ENCODE data around the gene RGL4.
"Not testable (repeated sequence)": the region's sequence is repeated elsewhere in the genome, so short reads cannot be mapped to it uniquely, and the experiment has no call there.

RGL4 gene, protein sequence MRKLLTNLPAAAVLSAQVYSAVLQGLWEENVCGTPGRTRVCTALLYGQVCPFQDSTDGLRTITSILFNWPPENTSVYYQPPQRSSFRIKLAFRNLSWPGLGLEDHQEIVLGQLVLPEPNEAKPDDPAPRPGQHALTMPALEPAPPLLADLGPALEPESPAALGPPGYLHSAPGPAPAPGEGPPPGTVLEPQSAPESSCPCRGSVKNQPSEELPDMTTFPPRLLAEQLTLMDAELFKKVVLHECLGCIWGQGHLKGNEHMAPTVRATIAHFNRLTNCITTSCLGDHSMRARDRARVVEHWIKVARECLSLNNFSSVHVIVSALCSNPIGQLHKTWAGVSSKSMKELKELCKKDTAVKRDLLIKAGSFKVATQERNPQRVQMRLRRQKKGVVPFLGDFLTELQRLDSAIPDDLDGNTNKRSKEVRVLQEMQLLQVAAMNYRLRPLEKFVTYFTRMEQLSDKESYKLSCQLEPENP

DNA sequence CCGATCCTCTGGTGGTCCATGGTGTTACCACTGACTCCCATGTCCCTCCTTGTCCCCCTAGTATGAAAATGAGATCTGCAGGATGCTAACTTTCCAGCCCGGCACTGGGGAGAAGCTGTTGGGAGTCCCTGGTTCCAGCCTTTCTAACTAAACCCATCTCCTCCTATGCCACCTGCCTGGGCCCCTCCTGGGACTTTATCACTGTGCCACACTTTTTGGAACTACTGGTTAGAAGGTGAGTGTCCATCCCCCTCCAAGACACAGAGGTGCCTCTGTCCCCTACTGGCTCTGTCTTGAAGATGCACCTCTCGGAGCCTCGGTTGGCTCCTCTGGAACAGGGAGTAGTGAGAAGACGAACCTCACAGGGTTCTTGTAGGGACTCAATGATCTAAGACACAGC lies at the start of gene RGL4:
RGL4 (plus strand) TSS at position 301 of the 400 bp plus-strand sequence. CDS start 1,018 bp downstream, outside the sequence.
- DNase-seq = no peak

GRCh38 chr22:23646526-23646925 lies 44.3 kb upstream of the RGL4 start:
- not testable (repeated sequence) for DNase-seq

DNA sequence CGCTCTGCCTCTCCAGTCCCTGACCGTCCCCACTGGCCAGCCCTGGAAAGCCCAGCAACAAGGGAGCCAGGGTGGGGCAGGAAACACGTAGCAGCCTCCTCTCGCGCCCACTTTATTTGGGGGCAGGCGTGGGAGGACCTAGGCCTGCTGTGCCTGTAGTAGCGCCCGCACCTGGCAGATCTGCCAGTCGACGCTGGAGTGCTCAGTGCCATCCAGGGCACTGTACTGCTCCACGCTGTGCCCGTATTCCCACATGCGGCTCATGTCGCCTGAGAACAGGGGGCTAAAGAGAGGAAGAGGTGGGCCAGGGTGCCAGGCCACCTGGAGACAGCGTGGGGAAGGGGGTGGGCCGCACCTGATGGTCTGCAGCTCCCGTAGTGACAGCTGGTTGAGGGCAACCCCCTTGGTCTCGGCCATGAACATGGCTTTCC lies 41.7 kb upstream of the RGL4 start:
- DNase-seq = no peak

DNA sequence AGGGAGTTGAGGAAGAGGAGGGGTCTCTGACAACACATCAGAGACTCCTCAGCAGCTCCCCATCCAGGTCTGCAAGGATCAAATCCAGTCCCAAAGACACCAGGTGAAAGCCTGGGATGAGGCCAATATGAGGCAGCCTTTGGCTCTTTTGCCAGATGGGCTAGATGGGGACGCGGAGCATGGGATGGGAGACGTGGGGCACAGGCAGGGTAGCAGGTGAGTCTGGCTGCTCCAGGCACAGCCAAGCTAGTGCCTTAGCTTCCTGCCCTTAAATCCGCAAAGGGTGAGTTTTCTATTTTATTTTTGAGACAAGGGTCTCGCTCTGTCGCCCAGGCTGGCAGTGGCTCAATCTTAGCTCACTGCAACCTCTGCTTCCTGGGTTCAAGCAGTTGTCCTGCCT lies 39.1 kb upstream of the RGL4 start:
- no peak for DNase-seq

DNA sequence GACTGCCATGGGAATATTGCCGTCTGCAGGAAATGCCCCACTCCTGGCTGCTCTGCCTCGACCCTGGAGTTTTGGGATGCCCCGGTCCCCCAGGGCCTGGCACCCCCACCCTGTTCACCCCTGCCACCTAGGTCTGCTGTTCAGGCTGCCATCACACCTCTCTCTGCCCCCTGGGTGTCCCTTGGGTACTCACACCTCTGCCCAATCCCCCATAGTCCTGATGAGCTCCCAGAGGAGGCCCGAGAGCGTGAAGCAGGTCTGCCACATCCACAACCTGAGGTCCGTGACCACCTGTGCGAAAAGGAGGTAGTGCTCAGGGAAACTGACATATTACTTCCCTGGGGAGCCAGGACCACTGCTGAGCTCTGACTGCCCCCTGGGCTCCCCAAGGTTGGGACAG lies 38.5 kb upstream of the RGL4 start:
- no peak for DNase-seq

GRCh38 chr22:23652711-23653110 lies 38.1 kb upstream of the RGL4 start:
- no peak for DNase-seq

- no peak for DNase-seq
Observed at GRCh38 chr22:23655891-23656475, 34.8 kb upstream of the RGL4 start.

GRCh38 chr22:23657727-23658126 lies 33.1 kb upstream of the RGL4 start:
- no peak for DNase-seq

DNA sequence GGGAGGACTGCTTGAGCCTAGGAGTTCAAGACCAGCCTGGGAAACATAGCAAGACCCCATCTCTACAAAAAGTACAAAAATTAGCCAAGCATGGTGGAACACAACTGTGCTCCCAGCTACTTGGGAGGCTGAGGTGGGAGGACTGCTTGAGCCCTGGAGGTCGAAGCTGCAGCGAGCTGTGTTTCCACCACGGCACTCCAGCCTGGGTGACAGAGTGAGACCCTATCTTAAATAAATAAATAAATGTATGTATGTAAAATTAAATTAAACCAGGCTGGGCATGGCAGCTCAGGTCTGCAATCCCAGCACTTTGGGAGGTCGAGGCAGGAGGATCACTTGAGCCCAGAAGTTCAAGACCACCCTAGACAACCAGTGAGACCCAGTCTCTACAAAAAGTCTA lies 30.4 kb upstream of the RGL4 start:
- not testable (repeated sequence) for DNase-seq

GRCh38 chr22:23670378-23671295 lies 20.2 kb upstream of the RGL4 start:
- DNase-seq = no peak

GRCh38 chr22:23671387-23671786 lies 19.4 kb upstream of the RGL4 start:
- DNase-seq = not testable (repeated sequence)

- DNase-seq = not testable (repeated sequence)
Observed at GRCh38 chr22:23672307-23673049, 18.3 kb upstream of the RGL4 start.

- DNase-seq = no peak
Observed at GRCh38 chr22:23673050-23673620, 17.7 kb upstream of the RGL4 start.

DNA sequence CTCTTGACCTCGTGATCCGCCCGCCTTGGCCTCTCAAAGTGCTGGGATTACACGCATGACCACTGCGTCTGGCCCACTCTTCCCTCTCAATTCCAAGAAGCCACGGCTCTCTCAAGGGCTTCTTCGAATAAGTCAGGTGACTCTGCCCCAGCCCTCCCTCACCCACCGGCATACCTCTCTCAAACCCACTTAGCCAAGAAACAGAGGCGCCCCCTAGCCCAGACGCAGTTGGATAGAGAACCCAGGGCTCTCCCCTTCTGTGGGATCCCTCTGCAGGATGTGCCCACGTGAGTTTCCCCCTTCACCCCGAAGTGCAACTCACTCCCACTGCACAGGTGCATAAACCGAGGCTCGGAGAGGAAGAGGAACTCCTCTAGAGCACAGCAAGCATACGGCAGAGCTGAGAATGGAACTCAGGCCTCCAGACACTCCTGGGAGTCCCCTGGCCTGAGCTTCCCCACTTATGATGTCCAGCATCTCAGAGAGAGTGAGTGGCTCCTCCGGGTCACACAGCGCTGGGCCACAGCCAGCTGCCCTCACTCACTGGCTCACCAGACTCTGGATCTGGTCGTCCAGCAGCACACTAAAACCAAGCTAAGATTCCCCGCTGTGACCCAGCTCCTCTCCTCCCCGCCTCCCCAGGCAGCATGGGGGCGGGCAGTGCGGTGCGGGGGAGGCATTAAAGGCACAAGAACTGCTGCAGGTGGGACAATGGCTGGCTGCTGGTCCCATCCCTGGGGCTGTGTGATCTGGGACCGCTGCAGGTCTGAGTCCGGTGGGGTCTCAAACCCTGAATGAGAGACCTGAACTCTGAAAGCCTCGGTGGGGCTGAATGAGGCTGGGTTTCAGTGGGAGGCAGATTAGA lies 16.8 kb upstream of the RGL4 start:
- no peak for DNase-seq

- not testable (repeated sequence) for DNase-seq
Observed at GRCh38 chr22:23674886-23675501, 15.8 kb upstream of the RGL4 start.

DNA sequence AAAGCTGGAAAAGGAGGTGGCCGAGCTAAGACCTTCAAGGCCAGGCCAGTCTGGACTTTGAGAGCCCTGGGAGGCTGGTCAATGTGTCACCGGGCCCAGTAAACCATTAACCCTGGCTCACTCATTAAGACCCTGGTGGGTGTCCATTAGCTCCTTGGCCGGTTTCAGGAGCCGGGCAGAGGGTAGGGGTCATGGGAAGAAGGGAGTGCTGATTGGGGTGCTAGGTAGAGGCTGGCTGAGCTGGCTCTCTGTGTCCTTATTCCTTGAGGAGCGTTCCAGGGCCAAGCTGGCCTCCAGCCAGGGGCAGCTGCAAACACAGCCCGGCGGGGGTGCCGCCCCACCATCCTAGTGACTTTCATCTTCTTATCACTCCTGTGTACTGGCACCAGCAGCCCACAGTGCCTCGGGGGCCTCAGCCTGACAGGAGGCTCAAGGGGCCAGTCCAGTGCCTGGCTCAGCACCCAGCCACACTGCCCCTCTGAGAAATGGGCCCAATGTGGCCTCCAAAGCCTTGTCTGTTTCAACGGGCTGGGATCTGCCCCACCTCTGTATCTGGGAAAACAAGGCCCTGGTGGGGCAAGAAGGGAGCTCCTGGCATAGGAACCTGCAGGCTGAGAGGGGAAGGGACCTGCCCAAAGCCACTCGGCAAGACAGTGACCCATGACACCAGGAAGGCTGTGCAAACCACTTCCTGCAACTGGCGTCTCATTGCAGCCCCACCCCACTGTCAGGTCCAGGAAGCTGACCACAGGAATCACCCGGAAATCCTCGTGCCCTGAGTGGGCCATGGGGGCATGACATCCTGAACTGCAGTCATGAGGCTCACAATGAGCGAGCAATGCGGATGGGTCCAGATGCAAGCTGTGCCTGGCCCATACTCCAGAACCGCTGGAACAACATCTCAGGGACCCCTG lies 15.1 kb upstream of the RGL4 start:
- DNase-seq = no peak

GRCh38 chr22:23676841-23677700 lies 13.7 kb upstream of the RGL4 start:
- not testable (repeated sequence) for DNase-seq

GRCh38 chr22:23677701-23677995 lies 13.2 kb upstream of the RGL4 start:
- DNase-seq = no peak

DNA sequence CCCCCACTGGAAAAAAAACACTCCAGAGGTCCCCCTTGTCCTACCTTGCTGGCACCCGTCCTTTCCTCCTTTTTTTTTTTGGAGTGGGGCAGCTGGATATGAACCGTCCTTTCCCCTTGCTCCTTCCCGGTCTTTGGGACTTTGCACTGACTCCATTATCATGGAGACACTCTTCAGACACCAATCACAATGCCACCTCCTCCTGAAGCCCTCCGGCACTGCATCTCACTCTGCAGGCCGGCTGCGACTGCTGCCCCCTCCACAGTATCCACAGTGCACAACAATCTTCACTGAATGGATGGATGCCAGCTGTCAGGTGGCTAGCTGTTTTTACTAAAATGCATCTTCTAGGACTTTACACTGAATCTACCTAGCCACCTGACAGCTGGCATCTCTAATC lies 12.7 kb upstream of the RGL4 start:
- no peak for DNase-seq

All from activated CD4-positive, alpha-beta T cell treated with anti-CD3 and anti-CD28 coated beads for 4 hours (primary cell).